K562 (cell line): ENCODE data around the gene RBM25. TPM values are rescaled to one million over a fixed set of nuclear protein-coding genes. Genes with fewer than 3 reads are reported as not detected.

Experiments used
- ATAC-seq: fragments of 200-7000 bp; cut with Tn5 transposase; 3 replicates; pipeline ENCODE4 v1.9.1; 2020; ENCODE audit warnings: moderate library complexity
- BruUV-seq: library from RNA; stranded (reverse); fragments of 400-500 nt; replicated peaks from 2 replicates; lab custom pipeline; 2021; lab: Mats Ljungman, UMichigan
- CTCF ChIA-PET: fragments of 300-600 bp; formaldehyde crosslinking; extraction: SDS; loops from one replicate; lab custom pipeline; 2021; ENCODE audit warnings: low intra/inter-chr PET ratio; lab: Yijun Ruan, JAX
- POLR2A ChIA-PET: fragments of 300-600, 350-650 bp; sonication (Branson Sonifier 250); formaldehyde crosslinking; extraction: SDS; loops from one replicate; lab custom pipeline; 2021; ENCODE audit warnings: antibody characterized with exemption, inconsistent platforms; lab: Yijun Ruan, JAX
- DNase-seq, 4 experiments: peaks; one replicate each; pipeline versions ENCODE4 v3.0.0 to v3.0.0-alpha.2; 2011 to 2018; ENCODE audit warnings: low spot score in 3 of 4, mixed read lengths in 3 of 4; ENCODE audit errors: extremely low read depth in 1 of 4
- FAIRE-seq: peaks from 2 replicates; lab custom pipeline; 2011; peaks lifted over from hg19 to GRCh38; lab: Jason Lieb, UNC
- H2AFZ ChIP-seq: 2 replicates; pipeline ENCODE4 v1.6.0; 2011; ENCODE audit warnings: low read depth, low read length, control low read depth, inconsistent platforms
- H3K27ac ChIP-seq: fragments of 200-600 bp; 3 replicates; pipeline ENCODE4 v1.8.0; 2011; ENCODE audit warnings: low read depth, mild to moderate bottlenecking, control low read depth, inconsistent platforms, low read length, moderate library complexity, mixed read lengths; ENCODE audit errors: extremely low read depth
- H3K27me3 ChIP-seq, 2 experiments: fragments of 300-600 bp in 1 of 2; 2 replicates in 1 of 2; 3 replicates in 1 of 2; pipeline versions ENCODE4 v1.6.0 to v1.8.0; 2011; ENCODE audit warnings: inconsistent platforms in 2 of 2, low read length in 2 of 2, mild to moderate bottlenecking in 1 of 2, mixed read lengths in 1 of 2, moderate library complexity in 1 of 2; ENCODE audit not compliant: control insufficient read depth in 2 of 2, insufficient read depth in 2 of 2
- H3K36me3 ChIP-seq: fragments of 300-600 bp; 3 replicates; pipeline ENCODE4 v1.8.0; 2011; ENCODE audit warnings: mild to moderate bottlenecking, low read length, inconsistent platforms; ENCODE audit not compliant: control insufficient read depth, insufficient read depth
- H3K4me1 ChIP-seq, 2 experiments: fragments of 200-600 bp in 1 of 2; replicated peaks in 1 of 2; 2 replicates in 1 of 2; 3 replicates in 1 of 2; pipeline versions ENCODE4 v1.5.1 to v1.8.0; 2011; ENCODE audit warnings: inconsistent platforms in 2 of 2, low read length in 2 of 2, mild to moderate bottlenecking in 1 of 2, mixed read lengths in 1 of 2, moderate library complexity in 1 of 2; ENCODE audit not compliant: control insufficient read depth in 2 of 2, insufficient read depth in 2 of 2
- H3K4me2 ChIP-seq: 2 replicates; pipeline ENCODE4 v1.6.1; 2011; ENCODE audit warnings: low read length, control low read depth, inconsistent platforms, mixed read lengths; ENCODE audit not compliant: insufficient read depth
- H3K4me3 ChIP-seq: fragments of 200-600 bp; sonication (generic), shearing (Covaris generic); 2 replicates; pipeline ENCODE4 v1.5.1; 2016; ENCODE audit warnings: control low read depth, inconsistent platforms
- H3K79me2 ChIP-seq: fragments of 200-600 bp; 3 replicates; pipeline ENCODE4 v1.8.0; 2011; ENCODE audit warnings: low read length, inconsistent platforms; ENCODE audit not compliant: control insufficient read depth, insufficient read depth
- H3K9ac ChIP-seq, 2 experiments: 2 replicates each; pipeline versions ENCODE4 v1.6.0 to v1.6.1; 2011; ENCODE audit warnings: low read depth in 2 of 2, low read length in 2 of 2, control low read depth in 1 of 2, inconsistent platforms in 1 of 2, mild to moderate bottlenecking in 1 of 2, mixed read lengths in 1 of 2; ENCODE audit not compliant: insufficient read depth in 1 of 2
- H3K9me1 ChIP-seq: one replicate; pipeline ENCODE4 v1.6.0; 2011; ENCODE audit warnings: inconsistent platforms, mild to moderate bottlenecking, low read length, moderate library complexity; ENCODE audit not compliant: control insufficient read depth, insufficient read depth
- H3K9me3 ChIP-seq: replicated peaks from 2 replicates; pipeline ENCODE4 v1.5.1; 2011; ENCODE audit warnings: low read depth, low read length, inconsistent platforms; ENCODE audit not compliant: control insufficient read depth, insufficient read depth
- H4K20me1 ChIP-seq: replicated peaks from 2 replicates; pipeline ENCODE4 v1.6.1; 2011; ENCODE audit warnings: low read length, inconsistent platforms, mixed read lengths; ENCODE audit not compliant: control insufficient read depth, insufficient read depth
- CBX3 ChIP-seq, 2 experiments: IDR thresholded peaks; 1 replicate in 1 of 2; 2 replicates in 1 of 2; pipeline ENCODE4 v1.6.1; 2012; ENCODE audit warnings: inconsistent platforms in 2 of 2, low read length in 2 of 2, borderline replicate concordance in 1 of 2, control low read depth in 1 of 2
- ETV1 ChIP-seq: fragments of 450-650 bp; conservative IDR thresholded peaks from 2 replicates; pipeline ENCODE4 v1.6.1; 2016; ENCODE audit warnings: missing genetic modification characterization, control low read depth, low read depth, missing compliant biosample characterization
- SMARCC2 ChIP-seq: fragments of 450-650 bp; IDR thresholded peaks from 2 replicates; pipeline ENCODE4 v1.6.1; 2017; ENCODE audit warnings: antibody characterized with exemption, moderate library complexity, mild to moderate bottlenecking, low read depth
- TEAD1 ChIP-seq, 2 experiments: fragments of 450-650 bp in 1 of 2; sonication (generic) in 1 of 2; formaldehyde crosslinking; IDR thresholded peaks; 2 replicates each; pipeline versions ENCODE4 v1.4.0 to v1.8.0; 2020 to 2022; ENCODE audit warnings: mild to moderate bottlenecking in 2 of 2, missing genetic modification reagents in 1 of 2
- ZNF512 ChIP-seq: IDR thresholded peaks from 2 replicates; pipeline ENCODE4 v1.6.1; 2016; ENCODE audit warnings: missing genetic modification characterization, missing compliant biosample characterization
- WGBS: fragments of 100-300 bp; shearing (Covaris generic); methylation state at CpG from one replicate; pipeline ENCODE4 v1.1.6; 2016; ENCODE audit warnings: low coverage, mixed read lengths; ENCODE audit not compliant: insufficient coverage; ENCODE audit errors: missing lambda C conversion rate; 5-methylcytosine and 5-hydroxymethylcytosine counted together
- in situ Hi-C: fragments of 300-500 bp; cut with MboI; formaldehyde crosslinking; loops from 4 replicates; pipeline ENCODE4 v1.15.0; 2018; ENCODE audit warnings: inconsistent platforms, mixed read lengths
- intact Hi-C: fragments of 100-400 bp; cut with micrococcal nuclease; formaldehyde crosslinking; loops from 2 replicates; pipeline ENCODE4 v1.14.2; 2022
- polyA plus RNA-seq, 8 experiments: library from polyadenylated mRNA; depleted of rRNA in 4 of 8; stranded (reverse) in 5 of 8; unstranded in 3 of 8; fragments of >200 nt; fragmentation: Nextera tagmentation in 2 of 8; fragmentation: Illumina TruSeq in 1 of 8; extraction: Ambion mirVana in 2 of 8; extraction: Trizol in 1 of 8; gene quantifications; 2 replicates each; pipeline versions ENCODE4 v1.2.1 to v1.2.3, GENCODE V29; 2011 to 2014; ENCODE audit warnings: inconsistent platforms in 1 of 8, missing spikeins in 1 of 8
- total RNA-seq, 7 experiments: library from RNA; depleted of rRNA in 6 of 7; stranded (reverse); fragments of >200 nt in 6 of 7; fragmentation: Illumina TruSeq in 2 of 7; extraction: Trizol in 2 of 7; gene quantifications; 2 replicates each; pipeline versions ENCODE4 v1.2.1 to v1.2.3, GENCODE V29; 2011 to 2021; ENCODE audit warnings: low replicate concordance in 1 of 7

RBM25 gene
- total and polyA plus RNA-seq, 9 of the 15 experiments (the other 6 are each of a cell fraction or from before 2014, with no cell fraction given) = 28.6 to 80.1 (median 48.1) TPM

- TF ChIP-seq ZNF512 (tag) = no peak
- peak; percentile 64 for TF ChIP-seq ETV1 (tag)
- TF ChIP-seq CBX3 (IDR thresholded peaks at IDR 0.05; ENCODE audit: borderline replicate concordance in 1 of 2, low read length in 2 of 2) = peak in 1 of 2 experiments; percentile 67; a peak in 1 of 3 replicates
Measured at GRCh38 chr14:73133795-73134194, 75.5 kb downstream of the RBM25 start (continued).

GRCh38 chr14:73136085-73136386, 77.7 kb downstream of the RBM25 start:
- H3K9me3 ChIP-seq = no peaks in the 10 kb centered on the region
- ATAC-seq = no peak
- peak overlapping the region; percentile 97 for H3K4me3 ChIP-seq
- POLR2A ChIA-PET = interaction anchor here (0.6 to 2.3 kb wide), 5 partner anchors 8 to 149 kb away, joined by 3 to 14 read pairs (median 5); no protein-coding TSS in a partner anchor
- H3K27ac ChIP-seq = peak overlapping the region; percentile 19; the same call in 1 of the 3 replicates
- no peaks in the 10 kb centered on the region for H3K27me3 ChIP-seq
- intact Hi-C loops = no loop called here
- TF ChIP-seq SMARCC2 (no peak), TEAD1 (CRISPR knock-in tag; IDR thresholded peaks at IDR 0.05) (0 out of 4 replicates have a peak, but pooled peaks of 1 of the 2 experiments have one; percentile 5)
- TF ChIP-seq, all 486 proteins: peak for 1
- WGBS = 3% methylated on average over 12 of the region's 16 CpGs
- peak overlapping the region; percentile 97 for H2AFZ ChIP-seq
- DNase-seq = no peak
- no TSS peak for BruUV-seq
- H3K9me1 ChIP-seq = no peaks in the 10 kb centered on the region
- peaks cover 38% of the 10 kb centered on the region for H3K79me2 ChIP-seq
- H3K4me1 ChIP-seq = peaks cover 0 to 16% of the 10 kb centered on the region in 2 experiments; a peak in 3 of 5 replicates
- in situ Hi-C loops = no loop called here
- no peaks in the 10 kb centered on the region for H4K20me1 ChIP-seq
- H3K9ac ChIP-seq = peak overlapping the region; percentile 67 to 92; a peak in 3 of 4 replicates
- no peaks in the 10 kb centered on the region for H3K36me3 ChIP-seq
- peak; percentile 23 for FAIRE-seq
- H3K4me2 ChIP-seq = peak overlapping the region; percentile 91
- CTCF ChIA-PET = no interaction called here
